ENCODE results near the gene PNKD.
A peak's percentile ranks its signal among the peaks of the same experiment; 100 is the strongest.

The PNKD gene

GRCh38 chr2:218282173-218282991, 12.1 kb downstream of the PNKD start:
- no CpG with 5 or more reads among the region's 17 CpGs for WGBS, 2 donors (ENCODE audit: extremely low coverage in 2 of 2, insufficient read length in 2 of 2, insufficient replicate concordance in 1 of 2)
- Histone ChIP-seq H3K4me2 (ENCODE audit: insufficient read depth, low read length, poor library complexity, severe bottlenecking) (no peak overlapping the region), H2AK5ac (ENCODE audit: low read depth, low read length) (peak overlapping the region; percentile 45), H3K9me3 (replicated peaks in 1 of 2; ENCODE audit: control insufficient read depth in 2 of 2, insufficient read depth in 1 of 2, low read depth in 1 of 2, low read length in 2 of 2) (no peaks in the 10 kb centered on the region), H3K4me1 (ENCODE audit: control insufficient read depth in 2 of 2, insufficient read depth in 1 of 2, low read depth in 1 of 2, low read length in 2 of 2) (peaks cover 3 to 13% of the 10 kb centered on the region in 2 donors), H2BK12ac (ENCODE audit: low read length) (no peak overlapping the region), H2BK15ac (ENCODE audit: low read length) (peak overlapping the region; percentile 22), H3K9ac (ENCODE audit: low read depth, low read length, poor library complexity) (no peak overlapping the region), H4K91ac (ENCODE audit: low read depth, low read length, poor library complexity) (no peak overlapping the region), H3K27ac (replicated peaks; ENCODE audit: low read length) (no peak overlapping the region), H3K18ac (ENCODE audit: low read length) (peak overlapping the region; percentile 35), H3K79me1 (ENCODE audit: low read depth, low read length) (no peaks in the 10 kb centered on the region), H3K23ac (ENCODE audit: low read depth, low read length, poor library complexity) (no peak overlapping the region), H3K36me3 (replicated peaks in 1 of 2; ENCODE audit: control insufficient read depth in 2 of 2, insufficient read depth in 2 of 2, low read length in 2 of 2) (peaks cover under 1 to 4% of the 10 kb centered on the region in 2 donors), H2BK5ac (ENCODE audit: low read length) (peak overlapping the region; percentile 76), H2BK120ac (ENCODE audit: low read depth, low read length) (peak overlapping the region; percentile 16), H4K8ac (ENCODE audit: low read depth, low read length) (no peak overlapping the region), H2AFZ (ENCODE audit: low read length) (no peak overlapping the region), H3K14ac (ENCODE audit: low read length) (no peak overlapping the region), H3K4ac (ENCODE audit: low read length) (no peak overlapping the region), H3K4me3 (ENCODE audit: low read length in 2 of 2) (no peak overlapping the region), H3K27me3 (ENCODE audit: control insufficient read depth in 3 of 3, insufficient read depth in 3 of 3, low read depth in 1 of 3, low read length in 3 of 3) (no peaks in the 10 kb centered on the region)
- no peak for DNase-seq (ENCODE audit: low spot score)

- H3K4ac ChIP-seq (ENCODE audit: low read length): no peak overlapping the region
- H3K27me3 ChIP-seq (ENCODE audit: control insufficient read depth in 3 of 3, insufficient read depth in 3 of 3, low read depth in 1 of 3, low read length in 3 of 3): no peaks in the 10 kb centered on the region
- peak overlapping the region; percentile 30 for H2BK12ac ChIP-seq (ENCODE audit: low read length)
- H2BK5ac ChIP-seq (ENCODE audit: low read length): no peak overlapping the region
- H3K23ac ChIP-seq (ENCODE audit: low read depth, low read length, poor library complexity): no peak overlapping the region
- no peaks in the 10 kb centered on the region for H3K9me3 ChIP-seq (replicated peaks in 1 of 2; ENCODE audit: control insufficient read depth in 2 of 2, insufficient read depth in 1 of 2, low read depth in 1 of 2, low read length in 2 of 2)
- peaks cover 3 to 15% of the 10 kb centered on the region in 2 donors for H3K4me1 ChIP-seq (ENCODE audit: control insufficient read depth in 2 of 2, insufficient read depth in 1 of 2, low read depth in 1 of 2, low read length in 2 of 2)
- H3K14ac ChIP-seq (ENCODE audit: low read length): no peak overlapping the region
- H3K18ac ChIP-seq (ENCODE audit: low read length): peak overlapping the region; percentile 41
- H3K79me1 ChIP-seq (ENCODE audit: low read depth, low read length): no peaks in the 10 kb centered on the region
- WGBS, 2 donors (ENCODE audit: extremely low coverage in 2 of 2, insufficient read length in 2 of 2, insufficient replicate concordance in 1 of 2): no CpG with 5 or more reads among the region's 16 CpGs
- peak overlapping the region; percentile 63 for H3K9ac ChIP-seq (ENCODE audit: low read depth, low read length, poor library complexity)
- H4K91ac ChIP-seq (ENCODE audit: low read depth, low read length, poor library complexity): no peak overlapping the region
- no peak overlapping the region for H2AK5ac ChIP-seq (ENCODE audit: low read depth, low read length)
- no peak overlapping the region for H4K8ac ChIP-seq (ENCODE audit: low read depth, low read length)
- H2AFZ ChIP-seq (ENCODE audit: low read length): no peak overlapping the region
- no peaks in the 10 kb centered on the region for H3K36me3 ChIP-seq (replicated peaks in 1 of 2; ENCODE audit: control insufficient read depth in 2 of 2, insufficient read depth in 2 of 2, low read length in 2 of 2)
- H2BK15ac ChIP-seq (ENCODE audit: low read length): no peak overlapping the region
- no peak for DNase-seq (ENCODE audit: low spot score)
- no peak overlapping the region for H3K27ac ChIP-seq (replicated peaks; ENCODE audit: low read length)
- no peak overlapping the region for H2BK120ac ChIP-seq (ENCODE audit: low read depth, low read length)
- H3K4me2 ChIP-seq (ENCODE audit: insufficient read depth, low read length, poor library complexity, severe bottlenecking): no peak overlapping the region
- H3K4me3 ChIP-seq (ENCODE audit: low read length in 2 of 2): no peak overlapping the region
Observed at GRCh38 chr2:218284106-218284811, 13.9 kb downstream of the PNKD start.

- Histone ChIP-seq H2BK15ac (ENCODE audit: low read length) (no peak overlapping the region), H2BK12ac (ENCODE audit: low read length) (no peak overlapping the region), H2AK5ac (ENCODE audit: low read depth, low read length) (peak overlapping the region; percentile 12), H3K4me3 (ENCODE audit: low read length in 2 of 2) (no peak overlapping the region), H2BK120ac (ENCODE audit: low read depth, low read length) (no peak overlapping the region), H4K8ac (ENCODE audit: low read depth, low read length) (no peak overlapping the region), H3K4ac (ENCODE audit: low read length) (no peak overlapping the region), H2AFZ (ENCODE audit: low read length) (no peak overlapping the region), H2BK5ac (ENCODE audit: low read length) (no peak overlapping the region), H3K9me3 (replicated peaks in 1 of 2; ENCODE audit: control insufficient read depth in 2 of 2, insufficient read depth in 1 of 2, low read depth in 1 of 2, low read length in 2 of 2) (no peaks in the 10 kb centered on the region), H3K9ac (ENCODE audit: low read depth, low read length, poor library complexity) (no peak overlapping the region), H3K4me1 (ENCODE audit: control insufficient read depth in 2 of 2, insufficient read depth in 1 of 2, low read depth in 1 of 2, low read length in 2 of 2) (peaks cover 8 to 23% of the 10 kb centered on the region in 2 donors), H3K18ac (ENCODE audit: low read length) (peak overlapping the region; percentile 6), H3K27me3 (ENCODE audit: control insufficient read depth in 3 of 3, insufficient read depth in 3 of 3, low read depth in 1 of 3, low read length in 3 of 3) (peaks cover 0 to under 1% (median 0%) of the 10 kb centered on the region in 3 experiments), H3K4me2 (ENCODE audit: insufficient read depth, low read length, poor library complexity, severe bottlenecking) (no peak overlapping the region), H3K14ac (ENCODE audit: low read length) (no peak overlapping the region), H3K79me1 (ENCODE audit: low read depth, low read length) (no peaks in the 10 kb centered on the region), H3K27ac (replicated peaks; ENCODE audit: low read length) (no peak overlapping the region), H3K23ac (ENCODE audit: low read depth, low read length, poor library complexity) (peak overlapping the region; percentile 1), H4K91ac (ENCODE audit: low read depth, low read length, poor library complexity) (no peak overlapping the region), H3K36me3 (replicated peaks in 1 of 2; ENCODE audit: control insufficient read depth in 2 of 2, insufficient read depth in 2 of 2, low read length in 2 of 2) (no peaks in the 10 kb centered on the region)
- WGBS, 2 donors (ENCODE audit: extremely low coverage in 2 of 2, insufficient read length in 2 of 2, insufficient replicate concordance in 1 of 2): no CpG with 5 or more reads among the region's 6 CpGs
- DNase-seq (ENCODE audit: low spot score): no peak
Observed at GRCh38 chr2:218285604-218286003, 15.3 kb downstream of the PNKD start.

All from neuronal stem cell (in vitro differentiated cells).